GM19395 (cell line): ENCODE results near the gene PSME4.
"Not testable (repeated sequence)": the region's sequence is repeated elsewhere in the genome, so short reads cannot be mapped to it uniquely, and the experiment has no call there.

Experiments
- ATAC-seq: cut with Tn5 transposase; IDR thresholded peaks from one replicate; pipeline ENCODE4 v1.9.1; 2021; ENCODE audit warnings: mild to moderate bottlenecking, moderate library complexity; ENCODE audit not compliant: unreplicated experiment

Gene PSME4

DNA sequence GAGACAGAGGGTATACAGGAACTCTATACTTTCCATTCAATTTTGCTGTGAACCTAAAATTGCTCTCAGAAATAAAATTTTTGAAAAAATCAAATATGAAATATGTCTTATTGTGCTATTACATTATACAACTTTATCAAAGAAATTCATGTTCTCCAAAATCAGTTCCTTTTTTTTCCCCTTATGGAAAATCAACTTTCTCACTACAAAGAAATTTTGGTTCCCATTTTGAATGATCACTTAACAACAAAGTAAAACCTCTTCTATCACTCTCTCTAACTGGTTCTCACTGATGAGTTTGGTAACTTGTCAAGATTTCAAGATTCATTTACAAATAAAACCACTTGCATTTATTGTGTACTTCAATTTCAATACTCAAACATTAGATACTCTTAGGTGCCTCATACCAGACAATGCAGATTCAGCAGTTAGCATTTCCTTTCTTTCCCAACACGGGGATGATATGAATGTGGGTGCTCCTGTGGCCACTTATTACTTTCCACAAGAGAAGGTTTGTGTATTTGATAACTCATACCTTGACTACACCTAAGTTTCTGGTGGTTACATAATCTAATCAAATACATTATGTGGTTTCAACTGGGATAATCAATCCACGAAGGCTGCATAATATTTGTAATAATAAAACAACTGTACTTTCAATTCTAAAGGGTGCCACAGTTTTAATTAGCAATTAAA is 6.4 kb downstream of the PSME4 start:
- ATAC-seq = no peak

DNA sequence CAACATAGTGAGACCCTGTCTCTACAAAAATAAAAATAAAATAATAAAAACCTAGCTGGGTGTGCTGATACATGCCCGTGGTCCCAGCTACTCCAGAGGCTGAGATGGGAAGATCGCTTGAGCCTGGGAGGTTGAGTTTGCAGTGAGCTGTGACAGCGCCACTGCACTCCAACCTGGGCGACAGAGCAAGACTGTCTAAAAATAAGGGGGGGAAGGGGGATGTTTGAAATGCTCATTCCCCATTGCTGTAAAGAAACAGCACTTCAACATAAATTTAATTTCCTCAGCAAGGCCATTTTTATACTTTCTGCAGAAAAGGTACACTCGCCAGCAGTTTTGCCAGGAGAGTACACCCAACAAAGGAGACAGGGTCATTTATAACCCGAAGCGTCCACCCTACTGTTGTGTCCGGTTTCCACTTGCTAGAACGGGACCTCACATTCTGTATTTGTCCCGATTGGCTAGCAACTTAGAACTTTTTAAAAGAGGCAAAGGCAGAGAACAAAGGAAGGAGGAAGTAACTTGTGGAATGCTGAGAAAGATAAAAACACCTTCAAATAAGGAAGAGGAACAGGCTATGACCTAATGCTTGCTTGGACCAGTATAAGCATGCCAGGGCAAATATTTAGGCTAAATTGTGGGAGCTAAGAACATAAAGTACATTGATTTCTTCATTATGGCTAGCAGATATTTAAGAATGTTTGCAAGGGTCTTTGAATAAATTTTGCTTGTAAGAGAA is 9.1 kb downstream of the PSME4 start:
- ATAC-seq = not testable (repeated sequence)

DNA sequence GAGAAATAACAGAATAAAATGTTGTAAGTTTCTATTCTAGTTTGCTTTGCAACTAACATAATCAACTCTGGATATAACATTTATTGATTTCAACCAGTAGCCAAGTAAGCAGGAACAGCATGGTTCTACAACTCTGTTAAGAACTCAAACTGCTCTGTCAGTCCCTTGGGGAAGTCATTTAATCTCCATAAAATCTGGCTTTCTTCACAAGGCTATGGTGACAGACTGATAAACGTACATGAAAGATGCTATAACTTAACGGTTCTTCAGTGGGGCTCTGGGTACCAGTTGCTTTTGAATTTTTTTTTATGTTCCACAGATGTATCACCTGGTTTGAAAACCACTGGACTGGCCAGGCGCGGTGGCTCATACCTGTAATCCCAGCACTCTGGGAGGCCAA is 10.3 kb downstream of the PSME4 start:
- ATAC-seq = no peak

DNA sequence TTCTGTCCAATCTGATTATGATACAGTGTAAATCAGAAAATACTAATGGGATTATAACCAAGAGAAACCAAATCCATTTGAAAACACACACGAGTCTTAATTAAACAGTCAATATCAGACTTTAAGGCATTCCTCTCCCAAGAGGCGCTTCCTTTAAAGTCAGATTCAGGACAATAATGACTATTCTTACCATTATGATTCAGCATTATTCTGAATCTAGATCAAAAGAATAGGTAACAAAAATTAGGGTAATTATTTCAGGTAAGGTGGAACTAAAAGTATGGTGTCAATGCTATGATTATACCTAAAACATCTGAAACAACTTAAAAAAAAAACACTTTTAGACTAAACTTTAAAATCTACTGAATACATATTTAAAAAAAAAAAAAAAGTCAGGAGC is 12.3 kb downstream of the PSME4 start:
- no peak for ATAC-seq

DNA sequence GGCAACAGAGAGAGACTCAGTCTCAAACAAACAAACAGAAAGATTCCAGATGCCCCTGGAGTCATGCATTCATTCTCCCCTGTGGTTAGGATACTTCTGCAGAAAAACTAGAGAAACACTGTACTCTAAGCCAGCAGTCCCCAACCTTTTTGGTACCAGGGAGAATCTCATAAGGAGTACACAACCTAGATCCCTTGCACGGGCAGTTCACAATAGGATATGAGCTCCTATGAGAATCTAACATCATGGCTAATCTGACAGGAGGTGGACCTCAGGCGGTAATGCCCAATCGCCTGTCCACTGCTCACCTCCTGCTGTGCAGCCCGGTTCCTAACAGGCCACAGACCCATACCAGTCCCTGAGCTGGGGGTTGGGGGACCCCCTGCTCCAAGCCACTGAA is 18.3 kb downstream of the PSME4 start:
- no peak for ATAC-seq

DNA sequence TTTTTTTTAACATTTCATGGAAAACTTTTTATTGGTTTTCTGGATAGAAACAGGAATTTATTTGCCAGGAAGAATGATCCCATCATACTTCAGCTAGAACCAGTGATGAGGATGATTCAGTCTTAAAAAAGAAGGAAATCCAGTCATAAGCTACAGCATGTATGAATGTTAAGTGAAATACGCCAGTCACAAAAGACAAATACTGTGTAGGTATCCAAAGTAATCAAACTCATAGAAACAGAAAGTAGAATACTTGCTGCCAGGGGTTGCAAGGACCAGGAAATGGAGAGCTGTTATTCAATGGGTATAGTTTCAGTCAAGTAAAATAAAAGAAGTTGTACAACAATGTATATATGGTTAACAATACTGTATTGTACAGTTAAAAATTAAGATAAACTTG is 21.3 kb downstream of the PSME4 start:
- ATAC-seq = peak; percentile 46

DNA sequence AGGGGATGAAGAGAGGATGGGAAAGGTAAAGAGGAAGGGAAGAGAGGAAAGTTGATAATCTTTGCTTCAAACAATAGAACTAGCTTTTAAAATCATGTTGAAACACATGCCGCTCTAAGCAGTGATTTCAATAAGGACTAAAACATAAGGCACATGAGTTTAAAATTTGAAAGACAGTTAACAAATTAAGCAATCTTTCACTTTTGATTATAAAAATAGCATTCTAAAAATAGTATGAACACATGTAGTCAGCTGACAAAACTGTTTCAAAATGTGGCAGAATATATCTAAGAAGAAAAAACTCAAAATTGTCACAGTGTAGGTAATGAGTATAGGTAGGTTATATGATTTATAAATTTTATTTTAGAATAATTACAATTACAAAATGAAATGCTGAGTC is 25.3 kb downstream of the PSME4 start:
- ATAC-seq = no peak

- no peak for ATAC-seq
Measured at GRCh38 chr2:53944542-53944941, 26.3 kb downstream of the PSME4 start.

DNA sequence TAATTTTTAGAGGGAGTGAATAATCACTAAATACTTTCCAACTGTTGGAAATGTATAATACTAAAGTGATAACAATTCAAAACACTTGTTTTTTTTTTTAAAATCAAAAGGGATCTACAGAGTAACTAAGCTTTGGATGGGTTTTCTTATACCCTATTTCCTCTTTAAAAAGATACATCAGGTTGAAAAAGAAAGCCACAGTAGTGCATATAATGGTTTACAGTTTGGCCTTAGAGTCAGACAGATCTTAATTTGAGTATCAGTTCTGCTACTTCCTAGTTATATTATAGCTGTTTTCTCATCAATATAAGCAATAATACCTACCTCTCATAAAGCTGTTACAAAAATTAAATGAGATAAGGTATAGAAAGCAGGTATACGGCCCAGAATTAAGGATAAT is 28.5 kb downstream of the PSME4 start:
- peak; percentile 53 for ATAC-seq

GRCh38 chr2:53941749-53942148 is 29.0 kb downstream of the PSME4 start:
- ATAC-seq = peak; percentile 84

DNA sequence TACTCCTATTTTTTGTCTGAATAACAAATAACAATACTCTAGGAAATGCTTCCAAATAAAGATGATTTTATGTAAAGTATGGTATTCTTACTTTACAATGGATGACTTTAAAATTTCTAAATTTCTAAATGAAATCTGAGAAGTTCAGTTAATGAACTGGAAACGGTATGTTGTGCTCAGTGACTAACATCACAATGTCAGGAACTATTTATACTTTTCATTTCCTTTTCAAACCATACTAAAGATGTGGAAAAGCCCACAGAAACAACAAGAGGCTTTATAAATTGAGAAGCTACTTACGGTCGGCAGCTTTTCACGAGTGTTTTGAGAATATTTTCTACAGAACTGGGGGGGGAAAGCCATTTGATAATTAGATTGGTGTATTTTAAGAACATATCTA is 31.1 kb downstream of the PSME4 start:
- ATAC-seq = no peak

DNA sequence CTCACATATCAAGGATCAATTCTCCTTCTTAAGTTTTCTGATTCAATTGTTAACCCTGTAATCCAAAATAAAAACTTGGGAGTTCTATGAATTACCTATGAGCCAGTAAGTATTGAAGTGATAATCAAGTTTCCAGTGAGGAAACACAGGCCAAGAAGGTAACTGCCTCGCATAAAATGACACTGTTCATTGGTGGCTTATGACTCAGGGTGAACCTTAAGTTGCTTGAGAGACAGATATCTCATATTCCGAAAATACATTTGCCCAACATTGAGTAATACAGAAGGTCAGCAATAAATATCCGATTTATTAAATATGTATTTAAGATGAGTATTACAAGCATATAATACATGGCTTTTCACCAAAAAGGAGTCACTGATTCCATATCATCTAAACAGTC is 31.9 kb downstream of the PSME4 start:
- no peak for ATAC-seq

- no peak for ATAC-seq
Measured at GRCh38 chr2:53933329-53933728, 37.5 kb downstream of the PSME4 start.

- not testable (repeated sequence) for ATAC-seq
Measured at GRCh38 chr2:53926321-53926720, 44.5 kb downstream of the PSME4 start.

DNA sequence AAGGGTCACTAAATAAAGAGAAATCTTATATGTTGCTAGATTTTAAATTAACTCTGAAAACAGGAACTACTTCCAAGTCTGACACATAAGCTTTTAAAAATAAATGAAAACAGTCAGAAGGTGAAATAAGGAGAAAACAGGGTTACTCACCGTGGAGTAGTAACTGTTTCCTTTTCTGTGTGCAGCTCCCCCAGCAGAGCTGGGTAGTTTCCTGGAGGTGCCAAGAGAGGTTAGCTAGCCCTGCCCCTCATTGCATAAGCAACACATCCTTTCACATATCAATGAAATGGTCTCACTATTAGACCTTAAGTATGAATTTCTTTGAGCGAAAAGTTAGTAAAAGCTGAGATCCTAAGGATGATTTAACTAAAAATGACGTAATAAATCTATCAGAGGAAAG is 57.1 kb downstream of the PSME4 start:
- peak; percentile 93 for ATAC-seq

DNA sequence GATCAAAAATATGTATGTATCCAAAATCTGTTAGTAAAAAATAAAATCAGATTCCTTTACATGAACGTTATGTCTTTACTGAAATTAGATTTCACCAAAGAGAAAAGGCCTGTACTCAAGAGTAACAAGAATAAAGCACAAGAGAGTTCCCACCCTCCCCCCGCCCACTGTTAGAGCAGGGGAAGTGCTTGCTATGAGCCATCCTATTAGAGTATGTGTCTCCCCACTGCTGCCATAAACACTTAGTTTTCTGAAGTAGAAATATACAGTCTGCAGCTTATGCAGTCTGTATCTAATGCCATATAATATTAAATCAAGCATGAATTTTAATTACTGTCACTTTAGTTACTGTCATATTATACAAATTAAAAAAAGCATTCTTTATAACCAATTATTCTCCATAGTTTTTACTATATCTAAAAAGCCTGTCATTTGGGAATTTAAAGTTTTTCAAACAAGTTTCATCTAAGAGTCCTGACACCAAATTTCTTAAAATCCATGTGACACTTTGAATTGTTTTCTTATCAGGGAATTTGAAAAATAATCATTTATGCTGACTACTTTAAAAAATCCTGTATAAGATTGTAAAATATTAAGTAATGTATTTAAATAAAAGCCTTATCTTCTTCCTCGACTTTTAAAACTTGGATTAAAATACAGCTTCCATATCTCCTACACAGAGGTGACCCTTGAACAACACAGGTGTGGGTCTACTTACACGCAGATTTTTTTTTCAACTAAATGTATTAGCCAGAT is 59.2 kb downstream of the PSME4 start:
- no peak for ATAC-seq

- ATAC-seq = no peak
Measured at GRCh38 chr2:53907582-53907981, 63.2 kb downstream of the PSME4 start.

- ATAC-seq = no peak
Measured at GRCh38 chr2:53905396-53905795, 65.4 kb downstream of the PSME4 start.

DNA sequence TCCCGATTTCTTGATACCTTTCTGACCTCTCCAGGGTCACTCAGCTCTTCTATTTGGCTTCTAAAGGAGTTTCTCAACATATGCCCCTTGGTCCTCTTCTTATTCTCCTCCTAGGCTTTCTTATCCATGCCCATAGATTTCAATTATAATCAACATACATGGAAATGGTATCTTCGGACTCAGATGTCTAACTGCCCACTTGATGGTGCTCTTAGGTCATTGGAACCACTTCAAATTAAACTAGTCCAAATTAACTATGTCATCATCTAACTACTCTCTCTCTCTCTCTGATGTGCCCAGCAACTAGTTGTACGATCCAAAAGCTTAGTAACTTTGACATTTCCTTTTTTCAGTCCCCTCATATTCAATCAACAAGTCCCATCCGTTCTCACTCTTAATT is 67.8 kb downstream of the PSME4 start:
- ATAC-seq = no peak

GRCh38 chr2:53901192-53901591 is 69.6 kb downstream of the PSME4 start:
- no peak for ATAC-seq

- no peak for ATAC-seq
Measured at GRCh38 chr2:53896864-53897263, 73.9 kb downstream of the PSME4 start.
